ENCODE measurements around the gene TMEM132A. TPM values are rescaled to one million over a fixed set of nuclear protein-coding genes. Genes with fewer than 3 reads are reported as not detected.

TMEM132A gene
- total RNA-seq, 1 donor from 2014 or later = 2.3 TPM

DNA sequence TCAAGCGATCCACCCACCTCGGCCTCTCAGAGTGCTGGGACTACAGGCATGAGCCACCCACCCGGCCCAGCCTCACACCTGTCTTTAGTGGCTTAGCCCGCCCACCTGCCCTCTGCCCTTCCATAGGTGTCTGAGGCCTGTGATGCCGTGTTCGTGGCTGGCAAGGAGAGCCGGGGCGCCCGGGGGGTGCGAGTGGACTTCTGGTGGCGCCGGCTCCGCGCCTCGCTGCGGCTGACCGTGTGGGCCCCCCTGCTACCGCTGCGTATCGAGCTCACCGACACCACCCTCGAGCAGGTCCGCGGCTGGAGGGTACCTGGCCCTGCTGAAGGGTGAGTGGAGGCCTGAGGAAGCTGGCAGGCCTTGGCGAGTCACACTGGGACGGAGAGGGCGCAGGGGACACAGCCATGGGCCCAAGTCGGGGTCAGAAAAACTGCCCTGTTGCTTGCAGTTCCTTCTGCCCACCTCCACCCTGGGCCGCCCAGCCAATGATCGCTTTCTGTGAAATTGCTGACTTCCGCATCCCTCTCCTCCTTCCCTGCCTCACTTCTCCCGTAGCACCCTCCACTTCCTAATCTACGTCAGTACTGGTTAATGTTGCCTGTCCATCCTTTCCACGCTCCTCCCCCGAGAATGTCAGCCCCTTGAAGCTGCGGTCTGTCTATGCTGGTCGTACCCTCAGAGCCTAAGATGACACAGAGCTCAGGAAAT, 9.3 kb downstream of the TMEM132A start:
- no peak overlapping the region for H3K4me3 Mint-ChIP-seq
- H3K9me3 Mint-ChIP-seq = no peaks in the 10 kb centered on the region
- no peak for DNase-seq
- no peaks in the 10 kb centered on the region for H3K36me3 Mint-ChIP-seq (ENCODE audit: low read depth)
- peaks cover 12% of the 10 kb centered on the region for H3K27me3 Mint-ChIP-seq
- H3K27ac Mint-ChIP-seq = no peak overlapping the region
- intact Hi-C loops (cut with micrococcal nuclease) = no loop called here
- H3K4me1 Mint-ChIP-seq = no peaks in the 10 kb centered on the region

DNA sequence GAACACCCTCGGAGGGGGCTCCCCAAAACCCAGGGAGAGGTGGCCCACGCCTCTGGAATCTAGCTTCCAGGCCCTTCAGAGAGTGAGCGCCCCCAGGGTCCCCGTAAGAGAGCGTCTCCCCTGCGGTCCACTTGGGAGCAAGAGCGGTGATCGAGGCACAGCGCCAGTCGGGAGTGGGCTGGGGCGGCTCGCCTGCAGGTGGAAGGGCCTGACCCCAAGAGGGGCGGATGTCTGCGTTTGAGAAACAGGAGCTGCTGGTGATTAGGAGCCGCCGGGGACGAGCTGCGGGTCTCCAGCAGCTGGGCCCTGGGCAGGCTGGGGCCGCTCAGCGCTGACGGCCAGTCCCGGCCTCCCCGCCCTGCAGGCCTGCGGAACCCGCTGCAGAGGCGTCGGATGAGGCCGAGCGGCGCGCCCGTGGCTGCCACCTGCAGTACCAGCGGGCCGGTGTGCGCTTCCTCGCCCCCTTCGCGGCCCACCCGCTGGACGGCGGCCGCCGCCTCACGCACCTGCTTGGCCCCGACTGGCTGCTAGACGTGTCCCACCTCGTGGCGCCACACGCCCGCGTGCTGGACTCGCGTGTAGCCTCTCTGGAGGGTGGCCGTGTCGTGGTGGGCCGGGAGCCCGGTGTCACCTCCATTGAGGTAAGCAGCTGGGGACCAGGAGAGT, 10.0 kb downstream of the TMEM132A start:
- Mint-ChIP-seq H3K36me3 (ENCODE audit: low read depth) (no peaks in the 10 kb centered on the region), H3K4me1 (no peaks in the 10 kb centered on the region), H3K9me3 (no peaks in the 10 kb centered on the region), H3K4me3 (no peak overlapping the region), H3K27me3 (peaks cover 11% of the 10 kb centered on the region), H3K27ac (no peak overlapping the region)
- no peak for DNase-seq
- intact Hi-C loops (cut with micrococcal nuclease) = no loop called here

DNA sequence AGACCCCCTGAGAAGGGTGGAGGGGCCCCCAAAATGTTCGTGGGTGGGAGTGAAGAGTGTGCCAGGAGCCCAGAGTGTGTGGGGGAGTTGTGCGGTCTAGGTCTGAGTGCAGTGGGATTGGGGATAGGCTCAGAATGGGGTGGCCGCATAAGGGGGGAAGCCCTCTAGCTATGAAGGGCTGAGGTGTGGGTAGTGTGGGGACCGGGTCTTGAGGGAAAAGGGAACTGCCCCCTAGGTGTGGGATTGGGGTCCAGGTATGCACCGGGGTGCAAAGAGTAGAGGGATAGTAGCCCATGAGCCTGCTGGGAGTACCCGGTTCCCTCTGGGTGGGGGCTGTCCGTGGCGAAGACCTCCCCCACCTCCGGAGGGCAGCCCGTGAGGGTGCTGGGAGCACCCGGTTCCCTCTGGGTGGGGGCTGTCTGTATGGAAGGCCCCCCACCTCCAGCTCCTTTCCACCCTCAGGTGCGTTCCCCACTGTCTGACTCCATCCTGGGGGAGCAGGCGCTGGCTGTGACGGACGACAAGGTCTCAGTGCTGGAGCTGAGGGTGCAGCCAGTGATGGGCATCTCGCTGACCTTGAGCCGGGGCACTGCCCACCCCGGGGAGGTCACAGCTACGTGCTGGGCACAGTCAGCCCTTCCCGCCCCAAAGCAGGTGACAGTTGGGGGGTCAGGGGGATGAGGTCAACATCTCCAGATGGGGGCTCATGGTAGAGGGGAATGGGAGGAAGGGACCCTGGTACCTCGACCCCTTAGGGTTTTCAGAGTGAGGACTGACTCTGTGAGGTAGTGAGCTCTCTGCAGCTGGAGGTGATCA, 10.7 kb downstream of the TMEM132A start:
- Mint-ChIP-seq H3K27ac (no peak overlapping the region), H3K27me3 (peaks cover 5% of the 10 kb centered on the region), H3K36me3 (ENCODE audit: low read depth) (no peaks in the 10 kb centered on the region), H3K4me3 (no peak overlapping the region), H3K4me1 (peaks cover 1% of the 10 kb centered on the region), H3K9me3 (no peaks in the 10 kb centered on the region)
- DNase-seq = no peak
- intact Hi-C loops (cut with micrococcal nuclease) = no loop called here

DNA sequence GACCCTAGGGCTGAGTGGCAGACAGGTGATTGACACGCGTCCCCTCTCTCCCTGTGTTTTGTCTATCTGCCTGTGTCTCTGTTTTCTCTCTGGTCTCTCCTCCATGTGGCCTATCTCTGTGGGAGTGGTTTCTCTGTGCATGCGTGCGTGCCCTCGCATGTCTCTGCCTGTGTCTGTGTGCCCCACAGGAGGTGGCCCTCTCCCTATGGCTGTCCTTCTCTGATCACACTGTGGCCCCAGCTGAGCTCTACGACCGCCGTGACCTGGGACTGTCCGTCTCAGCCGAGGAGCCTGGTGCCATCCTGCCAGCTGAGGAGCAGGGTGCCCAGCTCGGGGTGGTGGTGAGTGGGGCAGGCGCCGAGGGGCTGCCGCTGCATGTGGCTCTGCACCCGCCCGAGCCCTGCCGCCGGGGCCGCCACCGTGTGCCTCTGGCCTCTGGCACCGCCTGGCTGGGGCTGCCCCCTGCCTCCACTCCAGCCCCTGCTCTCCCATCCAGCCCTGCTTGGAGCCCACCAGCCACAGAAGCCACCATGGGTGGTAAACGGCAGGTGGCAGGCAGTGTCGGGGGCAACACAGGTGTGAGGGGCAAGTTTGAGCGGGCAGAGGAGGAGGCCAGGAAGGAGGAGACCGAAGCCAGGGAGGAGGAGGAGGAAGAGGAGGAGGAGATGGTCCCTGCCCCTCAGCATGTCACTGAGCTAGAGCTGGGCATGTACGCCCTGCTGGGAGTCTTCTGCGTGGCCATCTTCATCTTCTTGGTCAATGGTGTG, 11.6 kb downstream of the TMEM132A start:
- intact Hi-C loops (cut with micrococcal nuclease) = no loop called here
- Mint-ChIP-seq H3K27ac (no peak overlapping the region), H3K9me3 (no peaks in the 10 kb centered on the region), H3K4me1 (peaks cover 2% of the 10 kb centered on the region), H3K27me3 (peaks cover 3% of the 10 kb centered on the region), H3K4me3 (no peak overlapping the region), H3K36me3 (ENCODE audit: low read depth) (no peaks in the 10 kb centered on the region)
- DNase-seq = no peak

DNA sequence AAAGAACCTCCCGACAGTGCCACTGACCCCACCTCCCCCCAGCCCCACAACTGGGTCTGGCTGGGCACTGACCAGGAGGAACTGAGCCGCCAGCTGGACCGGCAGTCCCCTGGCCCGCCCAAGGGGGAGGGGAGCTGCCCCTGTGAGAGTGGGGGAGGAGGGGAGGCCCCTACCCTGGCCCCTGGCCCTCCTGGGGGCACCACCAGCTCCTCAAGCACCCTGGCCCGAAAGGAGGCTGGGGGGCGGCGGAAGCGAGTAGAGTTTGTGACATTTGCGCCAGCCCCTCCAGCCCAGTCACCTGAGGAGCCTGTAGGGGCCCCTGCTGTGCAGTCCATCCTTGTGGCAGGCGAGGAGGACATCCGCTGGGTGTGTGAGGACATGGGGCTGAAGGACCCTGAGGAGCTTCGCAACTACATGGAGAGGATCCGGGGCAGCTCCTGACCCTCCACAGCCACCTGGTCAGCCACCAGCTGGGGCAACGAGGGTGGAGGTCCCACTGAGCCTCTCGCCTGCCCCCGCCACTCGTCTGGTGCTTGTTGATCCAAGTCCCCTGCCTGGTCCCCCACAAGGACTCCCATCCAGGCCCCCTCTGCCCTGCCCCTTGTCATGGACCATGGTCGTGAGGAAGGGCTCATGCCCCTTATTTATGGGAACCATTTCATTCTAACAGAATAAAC, 12.3 kb downstream of the TMEM132A start:
- no peak overlapping the region for H3K4me3 Mint-ChIP-seq
- H3K27me3 Mint-ChIP-seq = peaks cover 2% of the 10 kb centered on the region
- intact Hi-C loops (cut with micrococcal nuclease) = no loop called here
- H3K9me3 Mint-ChIP-seq = no peaks in the 10 kb centered on the region
- no peak for DNase-seq
- H3K36me3 Mint-ChIP-seq (ENCODE audit: low read depth) = peaks cover 3% of the 10 kb centered on the region
- H3K4me1 Mint-ChIP-seq = peaks cover 4% of the 10 kb centered on the region
- no peak overlapping the region for H3K27ac Mint-ChIP-seq

DNA sequence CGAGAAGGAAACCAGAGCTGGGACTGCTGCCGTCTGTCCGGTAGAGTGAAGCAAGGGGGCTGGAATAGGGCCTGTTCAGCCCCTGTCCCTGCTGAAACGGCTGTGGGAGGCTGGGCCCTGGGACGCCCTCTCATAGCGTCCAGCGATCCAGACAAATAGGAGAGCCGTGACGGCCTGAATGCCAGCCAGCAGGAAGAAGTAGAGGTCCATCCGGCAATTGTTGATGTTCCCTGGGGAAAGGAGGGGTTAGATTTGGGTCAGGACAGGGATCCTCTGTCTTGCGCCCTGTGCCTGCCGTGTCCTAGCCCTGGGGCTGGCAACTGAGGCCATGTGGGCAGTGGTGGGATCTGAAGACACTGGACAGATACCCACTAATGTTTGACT, 12.9 kb downstream of the TMEM132A start:
- Mint-ChIP-seq H3K4me3 (no peak overlapping the region), H3K4me1 (peaks cover 6% of the 10 kb centered on the region), H3K27me3 (peaks cover 2% of the 10 kb centered on the region), H3K36me3 (ENCODE audit: low read depth) (peaks cover 3% of the 10 kb centered on the region), H3K9me3 (no peaks in the 10 kb centered on the region), H3K27ac (no peak overlapping the region)
- intact Hi-C loops (cut with micrococcal nuclease) = no loop called here
- DNase-seq = no peak

DNA sequence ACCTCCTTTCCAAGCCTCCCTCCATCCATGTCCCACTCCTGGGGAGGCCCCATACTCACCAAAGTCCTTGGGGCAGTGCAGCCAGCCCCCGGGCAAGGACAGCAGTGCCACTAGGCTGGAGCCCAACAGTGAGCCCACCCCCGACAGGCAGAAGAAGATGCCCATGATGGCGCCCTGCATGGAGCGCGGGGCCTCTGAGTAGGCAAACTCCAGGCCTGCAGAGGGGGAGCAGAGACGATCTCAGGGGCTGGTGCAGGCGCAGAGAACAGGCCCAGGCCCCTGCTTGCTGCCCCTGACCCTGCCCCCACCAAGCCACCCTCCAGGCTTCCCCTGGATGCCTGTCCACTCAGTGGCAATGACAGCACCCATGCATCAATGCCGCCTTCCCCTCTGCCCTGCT, 13.6 kb downstream of the TMEM132A start:
- H3K27ac Mint-ChIP-seq = no peak overlapping the region
- no peak overlapping the region for H3K4me3 Mint-ChIP-seq
- H3K4me1 Mint-ChIP-seq = peaks cover 6% of the 10 kb centered on the region
- DNase-seq = no peak
- intact Hi-C loops (cut with micrococcal nuclease) = no loop called here
- no peaks in the 10 kb centered on the region for H3K27me3 Mint-ChIP-seq
- H3K36me3 Mint-ChIP-seq (ENCODE audit: low read depth) = peaks cover 3% of the 10 kb centered on the region
- H3K9me3 Mint-ChIP-seq = no peaks in the 10 kb centered on the region

DNA sequence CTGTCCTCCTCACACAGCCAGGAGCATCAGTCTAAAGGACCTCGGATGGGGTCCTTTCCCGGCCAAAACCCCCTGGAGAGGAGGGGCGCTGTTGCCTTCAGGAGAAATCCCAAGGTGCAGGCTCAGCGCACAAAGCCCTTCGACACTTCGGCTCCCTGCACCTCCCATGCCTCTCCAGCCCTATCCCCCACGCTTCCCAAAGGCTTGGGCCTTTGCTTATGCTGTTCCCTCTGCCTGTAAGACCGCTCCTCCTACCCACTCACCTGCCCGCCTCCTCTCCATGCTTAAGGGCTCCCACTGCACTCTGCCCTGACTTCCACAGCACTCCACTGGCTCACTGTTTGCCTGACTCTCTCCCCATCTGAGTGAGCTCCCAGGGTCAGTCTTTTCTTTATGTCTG, 14.2 kb downstream of the TMEM132A start:
- DNase-seq = no peak
- Mint-ChIP-seq H3K4me1 (peaks cover 6% of the 10 kb centered on the region), H3K9me3 (no peaks in the 10 kb centered on the region), H3K36me3 (ENCODE audit: low read depth) (peaks cover 3% of the 10 kb centered on the region), H3K4me3 (no peak overlapping the region), H3K27ac (no peak overlapping the region), H3K27me3 (no peaks in the 10 kb centered on the region)
- intact Hi-C loops (cut with micrococcal nuclease) = no loop called here

DNA sequence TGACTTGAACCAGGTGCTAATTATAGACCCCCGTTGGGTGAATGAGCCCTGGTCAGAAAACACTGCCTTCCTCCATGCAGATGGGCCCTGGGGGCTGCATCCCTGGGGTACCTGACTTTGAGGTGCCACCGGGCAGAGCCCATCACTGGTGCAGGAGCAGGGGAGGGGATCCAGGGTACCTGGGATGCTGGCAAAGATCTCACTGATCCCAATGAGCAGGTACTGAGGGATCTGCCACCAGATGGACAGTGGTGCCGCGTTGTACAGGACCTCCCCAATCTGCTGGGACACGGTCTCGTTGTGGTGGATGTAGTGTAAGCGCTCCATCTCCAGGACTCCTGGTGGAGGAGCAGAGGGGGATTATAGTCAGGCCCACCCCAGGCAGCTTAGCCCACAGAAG, 15.0 kb downstream of the TMEM132A start:
- H3K4me3 Mint-ChIP-seq = no peak overlapping the region
- H3K27ac Mint-ChIP-seq = no peak overlapping the region

DNA sequence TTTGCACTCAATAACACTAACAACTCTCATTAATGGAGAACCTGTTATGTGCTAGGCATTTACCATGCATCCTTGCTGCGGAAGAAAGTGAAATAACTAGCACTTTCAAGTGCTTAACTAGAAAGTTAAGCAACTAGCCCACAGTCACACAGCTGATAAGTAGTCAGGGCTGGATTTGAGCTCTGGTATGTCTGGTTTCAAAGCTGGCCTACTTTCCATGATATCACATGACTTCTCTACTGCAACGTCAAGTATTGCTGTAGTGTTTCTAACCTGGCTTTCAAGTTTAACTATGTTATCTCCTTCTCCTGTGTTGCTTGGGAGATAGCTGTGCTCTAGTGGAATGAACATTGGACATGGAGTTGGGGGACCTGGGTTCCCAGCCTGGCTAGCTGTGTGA, 15.6 kb downstream of the TMEM132A start:
- Mint-ChIP-seq H3K9me3 (no peaks in the 10 kb centered on the region), H3K4me1 (peaks cover 6% of the 10 kb centered on the region), H3K27ac (no peak overlapping the region), H3K36me3 (ENCODE audit: low read depth) (peaks cover 3% of the 10 kb centered on the region), H3K27me3 (no peaks in the 10 kb centered on the region), H3K4me3 (no peak overlapping the region)
- intact Hi-C loops (cut with micrococcal nuclease) = no loop called here
- DNase-seq = no peak

More for the DNA sequence above, 15.0 kb downstream of the TMEM132A start:
- Mint-ChIP-seq H3K4me1 (peaks cover 6% of the 10 kb centered on the region), H3K36me3 (ENCODE audit: low read depth) (peaks cover 3% of the 10 kb centered on the region), H3K9me3 (no peaks in the 10 kb centered on the region), H3K27me3 (no peaks in the 10 kb centered on the region)
- DNase-seq = no peak
- intact Hi-C loops (cut with micrococcal nuclease) = no loop called here

DNA sequence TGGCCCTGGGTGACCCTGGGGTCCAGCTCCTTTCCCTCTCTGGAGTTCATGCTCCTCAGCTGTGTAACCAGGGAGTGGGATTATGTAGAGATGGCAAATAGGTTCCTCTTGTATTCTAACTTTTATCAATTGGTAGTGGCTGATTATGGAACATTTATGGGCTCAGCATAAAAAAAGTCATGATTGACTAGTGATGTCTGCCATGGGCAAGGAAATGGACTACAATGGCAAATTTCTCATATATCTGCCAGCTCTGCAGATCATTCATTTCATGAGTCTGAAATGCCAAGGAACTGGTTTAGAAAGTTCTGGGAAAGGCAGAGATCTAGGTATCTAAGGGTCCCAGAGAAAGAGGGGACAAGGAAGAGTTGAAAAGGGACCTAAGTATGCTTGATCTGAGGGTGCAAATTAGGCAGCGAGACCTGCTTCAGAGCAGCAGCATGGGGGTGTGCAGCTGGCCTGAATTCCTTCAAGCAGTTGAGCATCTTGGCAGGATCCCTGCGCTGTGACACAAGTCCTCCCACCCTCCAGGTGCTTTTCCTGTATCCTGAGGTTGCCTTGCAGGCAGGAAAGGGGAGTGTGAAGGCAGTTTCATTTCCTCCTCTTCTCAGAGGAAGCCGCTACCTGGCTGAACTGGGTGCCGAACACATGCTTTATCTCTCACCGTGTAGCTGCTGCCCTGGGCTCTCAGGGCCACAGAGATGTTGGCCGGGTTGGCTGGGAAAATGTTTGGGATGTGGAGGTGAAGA, 17.3 kb downstream of the TMEM132A start:
- H3K9me3 Mint-ChIP-seq = no peaks in the 10 kb centered on the region
- H3K4me1 Mint-ChIP-seq = peaks cover 6% of the 10 kb centered on the region
- no peak overlapping the region for H3K27ac Mint-ChIP-seq
- no peak overlapping the region for H3K4me3 Mint-ChIP-seq
- peaks cover 3% of the 10 kb centered on the region for H3K36me3 Mint-ChIP-seq (ENCODE audit: low read depth)
- no peak for DNase-seq
- peaks cover 3% of the 10 kb centered on the region for H3K27me3 Mint-ChIP-seq
- intact Hi-C loops (cut with micrococcal nuclease) = no loop called here

DNA sequence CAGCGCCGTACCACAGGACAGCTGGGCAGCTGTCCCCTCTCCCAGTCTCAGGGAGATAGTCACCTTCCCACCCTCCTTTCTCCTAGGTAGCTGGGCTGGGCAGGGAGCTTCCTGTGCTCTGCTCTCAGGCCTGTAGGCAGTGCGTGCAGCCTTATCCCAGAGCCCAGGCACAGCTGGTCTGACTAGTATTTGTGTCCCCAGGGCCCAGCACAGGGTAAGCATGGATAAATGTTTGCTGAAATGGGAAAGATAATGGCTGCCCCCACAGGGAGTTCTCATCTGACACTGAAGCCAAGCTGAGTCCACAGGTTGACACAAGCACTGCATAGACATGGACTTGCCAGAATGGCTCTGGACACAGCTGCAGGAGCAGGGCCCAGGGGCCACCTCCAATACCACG, 18.0 kb downstream of the TMEM132A start:
- H3K27me3 Mint-ChIP-seq = peaks cover 3% of the 10 kb centered on the region
- DNase-seq = no peak
- peaks cover 6% of the 10 kb centered on the region for H3K4me1 Mint-ChIP-seq
- intact Hi-C loops (cut with micrococcal nuclease) = no loop called here
- H3K9me3 Mint-ChIP-seq = no peaks in the 10 kb centered on the region
- peaks cover 3% of the 10 kb centered on the region for H3K36me3 Mint-ChIP-seq (ENCODE audit: low read depth)
- no peak overlapping the region for H3K27ac Mint-ChIP-seq
- H3K4me3 Mint-ChIP-seq = no peak overlapping the region

Data from activated CD4-positive, alpha-beta T cell treated with anti-CD3 and anti-CD28 coated beads, Interleukin-2, amount 10 ng/mL, durations not matched to agents 24 days and 14 days (primary cell).